Measurements from ENCODE around the gene MIOX. TPM values are rescaled to one million over a fixed set of nuclear protein-coding genes. Genes with fewer than 3 reads are reported as not detected.

Gene MIOX
- total and polyA plus RNA-seq, 2 donors (not counting 3 experiments of a cell fraction or from before 2014, with no cell fraction given): not detected

GRCh38 chr22:50524676-50525103 lies 38.0 kb downstream of the MIOX start:
- Histone ChIP-seq H3K36me3 (ENCODE audit: control insufficient read depth in 2 of 2, extremely low read depth in 1 of 2, insufficient read depth in 2 of 2, low read length in 2 of 2) (peaks cover 0 to 22% of the 10 kb centered on the region in 2 experiments), H3K4me3 (replicated peaks in 1 of 3; ENCODE audit: insufficient read depth in 1 of 3, low read depth in 1 of 3, low read length in 3 of 3) (peak overlapping the region; percentile 29 to 66 (median 48)), H3K9me3 (replicated peaks; ENCODE audit: control insufficient read depth, insufficient read depth, low read length) (no peaks in the 10 kb centered on the region), H3K4me1 (ENCODE audit: control insufficient read depth, extremely low read depth, insufficient read depth, low read length) (peaks cover 12% of the 10 kb centered on the region), H3K27ac (ENCODE audit: insufficient read depth, low read depth, low read length) (peak overlapping the region; percentile 57), H3K4me2 (ENCODE audit: insufficient read depth, low read length) (peak overlapping the region; percentile 40), H3K9me1 (replicated peaks; ENCODE audit: control insufficient read depth, extremely low read depth, insufficient read depth, low read length) (no peaks in the 10 kb centered on the region), H3K27me3 (ENCODE audit: control insufficient read depth in 2 of 2, insufficient read depth in 2 of 2, low read length in 2 of 2) (peaks cover 0 to 2% of the 10 kb centered on the region in 2 experiments), H3K9ac (replicated peaks; ENCODE audit: extremely low read depth, insufficient read depth, low read length) (peak overlapping the region; percentile 68), H4K20me1 (replicated peaks; ENCODE audit: control insufficient read depth, extremely low read depth, insufficient read depth, low read length) (no peaks in the 10 kb centered on the region), H3K79me2 (ENCODE audit: control insufficient read depth, insufficient read depth, low read length) (peaks cover 10% of the 10 kb centered on the region), H2AFZ (ENCODE audit: low read depth, low read length) (peak overlapping the region; percentile 64)
- POLR2A ChIA-PET: interaction anchor here (0.6 kb wide), 1 partner anchor 23 kb away, joined by 4 read pairs; no protein-coding TSS in a partner anchor
- TF ChIP-seq POLR2AphosphoS5 (IDR thresholded peaks at IDR 0.05; ENCODE audit: insufficient read depth, low read depth, low read length) (no peak), FOS (IDR thresholded peaks at IDR 0.05; ENCODE audit: borderline replicate concordance, insufficient read depth, low read length) (no peak), JUN (IDR thresholded peaks at IDR 0.05; ENCODE audit: borderline replicate concordance, insufficient read depth, insufficient read length, low read depth) (no peak), MYC (IDR thresholded peaks at IDR 0.05; ENCODE audit: low read depth, low read length) (no peak), EZH2 (IDR thresholded peaks at IDR 0.05; ENCODE audit: borderline replicate concordance, low read depth, low read length, severe bottlenecking) (no peak), GATA2 (IDR thresholded peaks at IDR 0.05; ENCODE audit: insufficient read depth, insufficient read length, low read depth, low read length) (no peak), POLR2A (IDR thresholded peaks at IDR 0.05; ENCODE audit: low read depth, low read length) (no peak)
- TF ChIP-seq, protein P1, sequence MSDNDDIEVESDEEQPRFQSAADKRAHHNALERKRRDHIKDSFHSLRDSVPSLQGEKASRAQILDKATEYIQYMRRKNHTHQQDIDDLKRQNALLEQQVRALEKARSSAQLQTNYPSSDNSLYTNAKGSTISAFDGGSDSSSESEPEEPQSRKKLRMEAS (IDR thresholded peaks at IDR 0.05; ENCODE audit: insufficient read depth, insufficient read length): no peak
- TF ChIP-seq, protein P2, sequence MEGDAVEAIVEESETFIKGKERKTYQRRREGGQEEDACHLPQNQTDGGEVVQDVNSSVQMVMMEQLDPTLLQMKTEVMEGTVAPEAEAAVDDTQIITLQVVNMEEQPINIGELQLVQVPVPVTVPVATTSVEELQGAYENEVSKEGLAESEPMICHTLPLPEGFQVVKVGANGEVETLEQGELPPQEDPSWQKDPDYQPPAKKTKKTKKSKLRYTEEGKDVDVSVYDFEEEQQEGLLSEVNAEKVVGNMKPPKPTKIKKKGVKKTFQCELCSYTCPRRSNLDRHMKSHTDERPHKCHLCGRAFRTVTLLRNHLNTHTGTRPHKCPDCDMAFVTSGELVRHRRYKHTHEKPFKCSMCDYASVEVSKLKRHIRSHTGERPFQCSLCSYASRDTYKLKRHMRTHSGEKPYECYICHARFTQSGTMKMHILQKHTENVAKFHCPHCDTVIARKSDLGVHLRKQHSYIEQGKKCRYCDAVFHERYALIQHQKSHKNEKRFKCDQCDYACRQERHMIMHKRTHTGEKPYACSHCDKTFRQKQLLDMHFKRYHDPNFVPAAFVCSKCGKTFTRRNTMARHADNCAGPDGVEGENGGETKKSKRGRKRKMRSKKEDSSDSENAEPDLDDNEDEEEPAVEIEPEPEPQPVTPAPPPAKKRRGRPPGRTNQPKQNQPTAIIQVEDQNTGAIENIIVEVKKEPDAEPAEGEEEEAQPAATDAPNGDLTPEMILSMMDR (IDR thresholded peaks at IDR 0.05; ENCODE audit: extremely low read depth in 1 of 2, insufficient read depth in 1 of 2, low read depth in 1 of 2, low read length in 2 of 2): no peak
- dilution Hi-C loops (cut with MboI; ENCODE audit: extremely low pct_ligation_motif_present, low sequenced_read_pairs): no loop called here
- DNase-seq (ENCODE audit: low read depth, low spot score) (no peak), FAIRE-seq (peak; percentile 66)
- no TSS peak for BruUV-seq (replicated peaks)
- intact Hi-C loops (cut with micrococcal nuclease): loop anchor here (1.0 to 2.0 kb wide), 4 partner anchors 16 to 148 kb away; partner anchors contain the start of genes CHKB, NCAPH2 and SHANK3
- CTCF ChIA-PET: interaction anchor here (0.8 to 2.7 kb wide), 10 partner anchors 10 to 287 kb away, joined by 3 to 28 read pairs (median 9); partner anchors contain the start of gene SYCE3
